HepG2 (cell line): ENCODE data around the gene HPS6. TPM values are rescaled to one million over a fixed set of nuclear protein-coding genes. Genes with fewer than 3 reads are reported as not detected.

Source experiments
- ATF2 ChIP-seq: sonication (generic); formaldehyde crosslinking; IDR thresholded peaks from 2 replicates; pipeline ENCODE4 v1.4.0; 2020; ENCODE audit warnings: missing genetic modification reagents
- CBFB ChIP-seq: sonication (generic); formaldehyde crosslinking; IDR thresholded peaks from 2 replicates; pipeline ENCODE4 v1.4.0; 2020; ENCODE audit warnings: missing genetic modification reagents
- EHMT2 ChIP-seq: fragments of 200-600 bp; sonication (generic); IDR thresholded peaks from 2 replicates; pipeline ENCODE4 v1.7.0; 2017; ENCODE audit warnings: antibody characterized with exemption, low read depth, low read length, borderline replicate concordance
- GFI1 ChIP-seq: sonication (generic); formaldehyde crosslinking; IDR thresholded peaks from 2 replicates; pipeline ENCODE4 v1.5.0; 2020; ENCODE audit warnings: missing genetic modification reagents, mild to moderate bottlenecking, borderline replicate concordance
- GMEB2 ChIP-seq: IDR thresholded peaks from 2 replicates; pipeline ENCODE4 v1.6.1; 2016; ENCODE audit warnings: missing biosample characterization, missing genetic modification reagents, low read depth
- GPN1 ChIP-seq: sonication (generic); formaldehyde crosslinking; IDR thresholded peaks from 2 replicates; pipeline ENCODE4 v1.5.1; 2020; ENCODE audit warnings: missing genetic modification reagents, borderline replicate concordance
- HOXA5 ChIP-seq: sonication (generic); formaldehyde crosslinking; IDR thresholded peaks from 2 replicates; pipeline ENCODE4 v1.4.0; 2020; ENCODE audit warnings: missing genetic modification reagents
- IKZF1 ChIP-seq: fragments of 450-650 bp; IDR thresholded peaks from 2 replicates; pipeline ENCODE4 v1.7.1; 2016
- MTA1 ChIP-seq: sonication (generic); formaldehyde crosslinking; IDR thresholded peaks from 2 replicates; pipeline ENCODE4 v1.4.0; 2020; ENCODE audit warnings: missing genetic modification reagents, mild to moderate bottlenecking, borderline replicate concordance
- SRSF1 ChIP-seq: fragments of 200-400 bp; formaldehyde crosslinking; optimal IDR thresholded peaks from 2 replicates; pipeline ENCODE3; 2017; ENCODE audit warnings: mild to moderate bottlenecking, low read depth, low read length, moderate library complexity
- ZBTB3 ChIP-seq: sonication (generic); formaldehyde crosslinking; IDR thresholded peaks from 2 replicates; pipeline ENCODE4 v1.4.0; 2020; ENCODE audit warnings: low read depth, mild to moderate bottlenecking, moderate library complexity, missing genetic modification reagents, borderline replicate concordance
- ZNF383 ChIP-seq: sonication (generic); formaldehyde crosslinking; IDR thresholded peaks from 2 replicates; pipeline ENCODE4 v1.4.0; 2020; ENCODE audit warnings: missing genetic modification reagents, mild to moderate bottlenecking, borderline replicate concordance
- ZNF569 ChIP-seq: sonication (generic); formaldehyde crosslinking; IDR thresholded peaks from 2 replicates; pipeline ENCODE4 v1.5.0; 2020; ENCODE audit warnings: mild to moderate bottlenecking, missing genetic modification reagents, moderate library complexity, borderline replicate concordance
- ZNF607 ChIP-seq: sonication (generic); formaldehyde crosslinking; IDR thresholded peaks from 2 replicates; pipeline ENCODE4 v1.5.1; 2020; ENCODE audit warnings: missing genetic modification reagents, mild to moderate bottlenecking, borderline replicate concordance
- ZNF740 ChIP-seq: sonication (generic); formaldehyde crosslinking; IDR thresholded peaks from 2 replicates; pipeline ENCODE4 v1.4.0; 2020; ENCODE audit warnings: missing genetic modification reagents
- polyA plus RNA-seq, 8 experiments: library from polyadenylated mRNA; depleted of rRNA in 3 of 8; stranded (reverse) in 7 of 8; unstranded in 1 of 8; fragments of >200 nt; fragmentation: Illumina TruSeq in 4 of 8; extraction: Trizol in 4 of 8; gene quantifications; 2 replicates each; pipeline versions ENCODE4 v1.2.1 to v1.2.3, GENCODE V29; 2011 to 2016; ENCODE audit warnings: low read depth in 4 of 8, missing spikeins in 1 of 8, mixed read lengths in 1 of 8; ENCODE audit not compliant: insufficient read depth in 1 of 8
- total RNA-seq, 5 experiments: library from RNA; depleted of rRNA; stranded (reverse); fragments of >200 nt; fragmentation: Illumina TruSeq; extraction: Trizol; gene quantifications; 2 replicates each; pipeline ENCODE4 v1.2.3, GENCODE V29; 2016; ENCODE audit warnings: low read depth in 1 of 5
- TF ChIP-seq, protein P1 (sequence below): sonication (generic); formaldehyde crosslinking; IDR thresholded peaks from 2 replicates; pipeline ENCODE4 v1.5.1; 2020; ENCODE audit warnings: missing genetic modification reagents, mild to moderate bottlenecking, borderline replicate concordance
- TF ChIP-seq, protein P2 (sequence below): IDR thresholded peaks from 2 replicates; pipeline ENCODE4 v1.6.1; 2016; ENCODE audit warnings: low read depth, borderline replicate concordance
- TF ChIP-seq, protein P3 (sequence below): sonication (generic); formaldehyde crosslinking; IDR thresholded peaks from 2 replicates; pipeline ENCODE4 v1.4.0; 2020; ENCODE audit warnings: missing genetic modification reagents; ENCODE audit errors: not compliant biosample characterization
- TF ChIP-seq, protein P4 (sequence below): sonication (generic); formaldehyde crosslinking; IDR thresholded peaks from 2 replicates; pipeline ENCODE4 v1.4.0; 2020; ENCODE audit warnings: missing genetic modification reagents, borderline replicate concordance

Gene HPS6
- total and polyA plus RNA-seq, 2 of the 13 experiments (the other 11 are each of a cell fraction or from before 2014, with no cell fraction given) = 2.9 to 14.9 TPM

DNA sequence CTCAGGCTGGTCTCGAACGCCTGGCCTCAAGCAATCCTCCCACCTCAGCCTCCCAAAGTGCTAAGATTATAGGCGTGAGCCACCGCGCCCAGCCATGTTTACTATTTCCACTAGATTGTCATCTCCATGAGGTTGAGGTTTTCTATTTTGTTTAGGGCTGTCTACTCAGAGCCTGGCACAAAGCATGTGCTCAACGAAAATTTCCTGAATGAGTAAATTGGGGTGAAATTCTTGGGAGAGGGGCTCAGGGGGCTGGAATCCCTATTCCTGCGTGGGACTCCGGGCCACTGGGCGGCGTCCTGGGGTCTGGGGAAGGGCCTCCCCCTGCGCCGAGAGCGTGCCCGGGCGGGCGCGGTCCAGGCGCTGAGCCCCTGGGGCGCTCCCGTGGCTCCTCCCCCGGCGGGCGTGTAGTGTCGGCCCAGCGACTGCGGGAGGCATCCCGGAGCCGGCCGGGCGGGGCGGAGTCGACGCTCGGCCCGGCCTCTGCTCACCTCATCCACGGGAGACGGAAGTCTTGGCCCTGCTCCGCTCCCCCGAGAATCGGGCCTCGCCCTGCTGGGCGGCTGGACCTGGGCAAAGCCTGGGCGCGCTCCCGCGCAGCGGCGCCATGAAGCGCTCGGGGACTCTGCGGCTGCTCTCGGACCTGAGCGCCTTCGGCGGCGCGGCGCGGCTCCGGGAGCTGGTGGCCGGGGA, at the start of gene HPS6 (continued):
- TF ChIP-seq, protein P1, sequence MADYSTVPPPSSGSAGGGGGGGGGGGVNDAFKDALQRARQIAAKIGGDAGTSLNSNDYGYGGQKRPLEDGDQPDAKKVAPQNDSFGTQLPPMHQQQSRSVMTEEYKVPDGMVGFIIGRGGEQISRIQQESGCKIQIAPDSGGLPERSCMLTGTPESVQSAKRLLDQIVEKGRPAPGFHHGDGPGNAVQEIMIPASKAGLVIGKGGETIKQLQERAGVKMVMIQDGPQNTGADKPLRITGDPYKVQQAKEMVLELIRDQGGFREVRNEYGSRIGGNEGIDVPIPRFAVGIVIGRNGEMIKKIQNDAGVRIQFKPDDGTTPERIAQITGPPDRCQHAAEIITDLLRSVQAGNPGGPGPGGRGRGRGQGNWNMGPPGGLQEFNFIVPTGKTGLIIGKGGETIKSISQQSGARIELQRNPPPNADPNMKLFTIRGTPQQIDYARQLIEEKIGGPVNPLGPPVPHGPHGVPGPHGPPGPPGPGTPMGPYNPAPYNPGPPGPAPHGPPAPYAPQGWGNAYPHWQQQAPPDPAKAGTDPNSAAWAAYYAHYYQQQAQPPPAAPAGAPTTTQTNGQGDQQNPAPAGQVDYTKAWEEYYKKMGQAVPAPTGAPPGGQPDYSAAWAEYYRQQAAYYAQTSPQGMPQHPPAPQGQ (CRISPR knock-in tag) = no peak
- TF ChIP-seq CBFB (no peak), IKZF1 (no peak), ZNF569 (CRISPR knock-in tag) (no peak), SRSF1 (no peak), ZNF607 (CRISPR knock-in tag) (no peak; the same call in 1 of the 2 replicates), HOXA5 (CRISPR knock-in tag) (no peak; the same call in 1 of the 2 replicates), ZNF383 (no peak), ZBTB3 (no peak), EHMT2 (no peak), ZNF740 (CRISPR knock-in tag) (no peak), MTA1 (peak; percentile 71; the same call in 1 of the 2 replicates), ATF2 (no peak; the same call in 1 of the 2 replicates), GPN1 (no peak), GFI1 (no peak), GMEB2 (CRISPR knock-in tag) (no peak)
- TF ChIP-seq, protein P2, sequence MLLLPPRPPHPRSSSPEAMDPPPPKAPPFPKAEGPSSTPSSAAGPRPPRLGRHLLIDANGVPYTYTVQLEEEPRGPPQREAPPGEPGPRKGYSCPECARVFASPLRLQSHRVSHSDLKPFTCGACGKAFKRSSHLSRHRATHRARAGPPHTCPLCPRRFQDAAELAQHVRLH (CRISPR knock-in tag) = no peak
- TF ChIP-seq, protein P3, sequence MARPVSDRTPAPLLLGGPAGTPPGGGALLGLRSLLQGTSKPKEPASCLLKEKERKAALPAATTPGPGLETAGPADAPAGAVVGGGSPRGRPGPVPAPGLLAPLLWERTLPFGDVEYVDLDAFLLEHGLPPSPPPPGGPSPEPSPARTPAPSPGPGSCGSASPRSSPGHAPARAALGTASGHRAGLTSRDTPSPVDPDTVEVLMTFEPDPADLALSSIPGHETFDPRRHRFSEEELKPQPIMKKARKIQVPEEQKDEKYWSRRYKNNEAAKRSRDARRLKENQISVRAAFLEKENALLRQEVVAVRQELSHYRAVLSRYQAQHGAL (CRISPR knock-in tag) = no peak
- TF ChIP-seq, protein P4, sequence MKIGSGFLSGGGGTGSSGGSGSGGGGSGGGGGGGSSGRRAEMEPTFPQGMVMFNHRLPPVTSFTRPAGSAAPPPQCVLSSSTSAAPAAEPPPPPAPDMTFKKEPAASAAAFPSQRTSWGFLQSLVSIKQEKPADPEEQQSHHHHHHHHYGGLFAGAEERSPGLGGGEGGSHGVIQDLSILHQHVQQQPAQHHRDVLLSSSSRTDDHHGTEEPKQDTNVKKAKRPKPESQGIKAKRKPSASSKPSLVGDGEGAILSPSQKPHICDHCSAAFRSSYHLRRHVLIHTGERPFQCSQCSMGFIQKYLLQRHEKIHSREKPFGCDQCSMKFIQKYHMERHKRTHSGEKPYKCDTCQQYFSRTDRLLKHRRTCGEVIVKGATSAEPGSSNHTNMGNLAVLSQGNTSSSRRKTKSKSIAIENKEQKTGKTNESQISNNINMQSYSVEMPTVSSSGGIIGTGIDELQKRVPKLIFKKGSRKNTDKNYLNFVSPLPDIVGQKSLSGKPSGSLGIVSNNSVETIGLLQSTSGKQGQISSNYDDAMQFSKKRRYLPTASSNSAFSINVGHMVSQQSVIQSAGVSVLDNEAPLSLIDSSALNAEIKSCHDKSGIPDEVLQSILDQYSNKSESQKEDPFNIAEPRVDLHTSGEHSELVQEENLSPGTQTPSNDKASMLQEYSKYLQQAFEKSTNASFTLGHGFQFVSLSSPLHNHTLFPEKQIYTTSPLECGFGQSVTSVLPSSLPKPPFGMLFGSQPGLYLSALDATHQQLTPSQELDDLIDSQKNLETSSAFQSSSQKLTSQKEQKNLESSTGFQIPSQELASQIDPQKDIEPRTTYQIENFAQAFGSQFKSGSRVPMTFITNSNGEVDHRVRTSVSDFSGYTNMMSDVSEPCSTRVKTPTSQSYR (CRISPR knock-in tag) = no peak; the same call in 1 of the 2 replicates
